GM12865 (cell line): ENCODE data around the gene ANAPC13.

Source experiments
- DNase-seq: peaks from one replicate; pipeline ENCODE4 v3.0.0; 2010; ENCODE audit warnings: low read depth
- H3K4me3 ChIP-seq: 2 replicates; pipeline ENCODE4 v1.5.1; 2011; ENCODE audit warnings: mild to moderate bottlenecking, low read depth, low read length, control low read depth
- TF ChIP-seq, protein P1 (sequence below): IDR thresholded peaks from 2 replicates; pipeline ENCODE4 v1.5.1; 2011; ENCODE audit warnings: low read length, control low read depth, low read depth, inconsistent platforms; ENCODE audit not compliant: insufficient read depth; ENCODE audit errors: missing control alignments

ANAPC13 gene

DNA sequence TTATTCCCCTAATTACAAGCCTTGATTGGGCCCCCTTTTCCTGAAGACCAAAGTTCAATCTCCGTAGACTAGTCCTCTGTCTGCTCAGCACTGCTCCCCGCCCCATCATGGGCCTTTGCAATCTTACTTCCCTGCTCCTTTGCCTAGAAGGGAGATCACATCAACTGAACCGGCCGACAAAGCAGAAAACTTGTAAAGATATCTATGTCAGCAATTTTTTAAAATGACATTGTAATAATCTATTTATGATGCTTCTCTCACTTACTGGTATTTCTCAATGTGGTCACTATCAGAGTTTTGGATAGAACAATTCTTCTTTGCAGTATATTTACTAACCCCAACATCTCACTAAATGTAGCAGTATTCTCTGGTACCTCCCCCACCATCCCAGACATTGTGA is 17.3 kb downstream of the ANAPC13 start:
- TF ChIP-seq, protein P1, sequence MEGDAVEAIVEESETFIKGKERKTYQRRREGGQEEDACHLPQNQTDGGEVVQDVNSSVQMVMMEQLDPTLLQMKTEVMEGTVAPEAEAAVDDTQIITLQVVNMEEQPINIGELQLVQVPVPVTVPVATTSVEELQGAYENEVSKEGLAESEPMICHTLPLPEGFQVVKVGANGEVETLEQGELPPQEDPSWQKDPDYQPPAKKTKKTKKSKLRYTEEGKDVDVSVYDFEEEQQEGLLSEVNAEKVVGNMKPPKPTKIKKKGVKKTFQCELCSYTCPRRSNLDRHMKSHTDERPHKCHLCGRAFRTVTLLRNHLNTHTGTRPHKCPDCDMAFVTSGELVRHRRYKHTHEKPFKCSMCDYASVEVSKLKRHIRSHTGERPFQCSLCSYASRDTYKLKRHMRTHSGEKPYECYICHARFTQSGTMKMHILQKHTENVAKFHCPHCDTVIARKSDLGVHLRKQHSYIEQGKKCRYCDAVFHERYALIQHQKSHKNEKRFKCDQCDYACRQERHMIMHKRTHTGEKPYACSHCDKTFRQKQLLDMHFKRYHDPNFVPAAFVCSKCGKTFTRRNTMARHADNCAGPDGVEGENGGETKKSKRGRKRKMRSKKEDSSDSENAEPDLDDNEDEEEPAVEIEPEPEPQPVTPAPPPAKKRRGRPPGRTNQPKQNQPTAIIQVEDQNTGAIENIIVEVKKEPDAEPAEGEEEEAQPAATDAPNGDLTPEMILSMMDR: no peak
- no peak overlapping the region for H3K4me3 ChIP-seq
- DNase-seq: no peak

DNA sequence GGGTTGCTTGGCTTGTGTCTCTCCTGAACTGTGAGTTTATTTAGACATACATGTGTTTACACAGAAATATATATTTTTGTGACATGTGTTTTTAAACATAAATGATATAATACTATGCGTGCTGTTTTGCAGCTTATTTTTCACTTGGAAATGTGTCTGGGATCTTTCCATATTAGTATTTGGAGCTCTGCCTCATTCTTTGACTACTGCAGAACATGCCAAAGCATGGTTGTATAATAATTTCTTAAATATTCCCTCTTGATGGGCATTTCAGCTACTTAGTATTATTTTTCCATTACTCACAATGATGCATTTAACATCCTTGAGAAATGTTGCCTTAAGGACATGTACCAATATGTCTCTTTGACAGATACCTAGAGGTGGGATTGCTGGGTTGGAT is 19.5 kb downstream of the ANAPC13 start:
- no peak for DNase-seq
- no peak overlapping the region for H3K4me3 ChIP-seq
- TF ChIP-seq, protein P1: no peak

DNA sequence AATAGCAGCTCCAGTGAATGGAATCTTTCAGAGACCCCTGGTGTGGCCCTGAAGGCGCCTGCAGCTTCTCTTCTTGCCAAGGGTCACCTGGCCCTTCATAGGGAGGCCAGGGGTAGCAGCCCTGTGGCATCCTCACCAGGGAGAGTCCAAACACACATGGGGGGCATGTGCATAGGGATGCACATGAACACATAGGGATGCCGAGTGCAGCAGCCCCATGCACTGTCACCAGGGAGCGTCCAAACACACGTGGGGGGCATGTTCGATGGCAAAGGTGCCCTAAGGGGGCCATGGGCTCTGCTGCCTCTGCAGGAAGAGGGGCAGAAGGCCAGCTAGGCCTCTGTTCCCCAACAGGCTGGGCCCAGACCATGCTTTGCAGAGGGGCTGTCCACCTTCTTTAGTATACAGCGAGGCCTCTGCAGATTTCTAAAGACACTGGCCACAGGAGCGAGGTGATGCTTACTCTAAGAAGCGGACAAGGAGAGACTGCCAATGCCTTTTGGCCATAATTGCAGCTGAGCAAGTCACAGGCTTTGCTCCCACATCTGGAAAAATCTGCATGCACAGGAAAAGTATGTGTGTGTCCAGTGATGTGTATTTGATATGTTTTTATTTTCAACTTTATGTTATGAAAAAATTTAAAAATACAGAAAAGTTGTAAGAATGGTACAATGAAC is 21.0 kb downstream of the ANAPC13 start:
- TF ChIP-seq, protein P1: no peak
- no peak for DNase-seq
- no peak overlapping the region for H3K4me3 ChIP-seq

DNA sequence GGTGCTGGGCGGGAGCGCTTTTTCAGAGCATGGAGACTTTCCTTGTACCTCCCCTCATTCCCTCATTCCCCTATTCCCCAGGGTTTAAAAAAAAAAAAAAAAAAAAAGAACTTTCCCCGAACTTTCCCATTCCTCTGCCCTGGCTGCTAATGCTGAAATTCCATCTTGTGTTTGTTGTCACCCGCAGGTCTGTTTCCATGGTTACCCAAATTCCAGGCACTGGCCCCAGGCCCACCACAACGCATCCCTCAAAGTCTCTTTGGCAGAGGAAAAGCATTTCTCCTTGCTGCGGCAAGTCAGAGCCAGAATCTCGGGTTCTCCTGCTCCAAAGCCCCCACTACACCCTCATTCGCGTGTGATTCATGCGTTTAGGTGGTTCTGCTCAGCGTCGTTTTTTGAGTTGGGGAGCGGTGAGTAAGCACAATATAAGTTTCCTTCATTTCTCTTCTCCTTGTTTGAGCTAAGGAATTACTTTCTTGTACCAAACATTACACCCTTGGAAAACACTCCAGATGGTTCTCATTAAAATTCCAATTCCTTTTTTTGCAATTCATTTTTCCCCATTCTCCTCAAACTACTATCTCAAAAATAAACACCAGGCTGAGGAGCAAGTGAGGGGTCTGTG is 21.6 kb downstream of the ANAPC13 start:
- DNase-seq: no peak
- TF ChIP-seq, protein P1: no peak
- no peak overlapping the region for H3K4me3 ChIP-seq

DNA sequence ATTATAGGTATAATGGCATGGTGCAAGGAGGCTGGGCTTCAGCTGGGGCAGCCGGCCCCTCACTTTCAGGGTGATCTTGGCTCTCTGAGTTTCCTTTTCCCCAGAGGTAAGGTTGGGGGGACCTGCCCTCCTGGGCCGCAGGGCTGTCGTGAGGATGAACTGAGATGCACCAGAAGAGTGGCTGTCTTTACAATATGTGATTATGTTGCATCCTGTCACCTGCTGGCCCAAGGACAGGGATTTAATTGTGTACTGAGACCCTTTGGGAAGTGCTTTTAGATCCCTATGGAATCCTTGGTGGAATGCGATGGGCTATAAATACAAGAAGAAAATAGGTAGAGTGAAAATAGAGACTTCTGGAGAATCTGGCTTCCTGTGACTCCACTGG is 22.1 kb downstream of the ANAPC13 start:
- no peak overlapping the region for H3K4me3 ChIP-seq
- TF ChIP-seq, protein P1: no peak
- no peak for DNase-seq

DNA sequence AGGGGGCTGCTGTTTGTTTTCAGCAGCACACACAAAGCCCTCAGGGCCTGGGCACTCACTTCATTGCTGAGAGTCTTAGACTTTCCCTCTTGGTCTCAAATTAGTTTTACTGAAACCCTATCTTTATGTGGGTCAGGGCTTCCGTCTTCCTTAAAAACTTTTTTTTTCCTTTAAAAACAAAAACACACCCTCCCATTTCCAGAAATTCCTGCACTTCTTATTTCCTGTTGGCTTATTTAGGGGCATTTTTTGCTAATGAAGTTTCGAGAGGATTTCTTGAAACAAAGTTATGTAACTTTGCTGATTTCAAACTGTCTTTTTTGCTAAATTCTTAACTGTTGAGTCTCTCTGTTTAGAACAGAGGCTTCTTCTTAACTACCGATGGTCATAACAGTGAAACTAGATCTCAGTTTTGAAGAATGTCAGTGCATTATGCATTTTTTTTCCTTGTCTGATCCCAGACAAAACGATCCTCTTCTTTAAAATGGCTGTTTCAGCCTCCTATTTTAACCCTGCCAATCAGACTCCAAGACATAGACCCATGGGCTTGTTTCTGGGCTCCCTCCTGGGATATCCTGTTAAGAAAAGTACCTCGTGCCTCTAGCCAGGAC is 23.3 kb downstream of the ANAPC13 start:
- TF ChIP-seq, protein P1: no peak
- H3K4me3 ChIP-seq: no peak overlapping the region
- DNase-seq: no peak
